ENCODE measurements around the gene RALGPS2. TPM values are rescaled to one million over a fixed set of nuclear protein-coding genes. Genes with fewer than 3 reads are reported as not detected.

Gene RALGPS2
- total RNA-seq, 1 donor from 2014 or later: 78.7 TPM

GRCh38 chr1:178875936-178876335 is 150.9 kb downstream of the RALGPS2 start:
- Histone ChIP-seq H4K20me1 (ENCODE audit: low read depth) (peaks cover 11% of the 10 kb centered on the region), H3K27me3 (no peaks in the 10 kb centered on the region), H3K4me3 (no peak overlapping the region), H3K36me3 (no peaks in the 10 kb centered on the region), H3K4me1 (peaks cover 9% of the 10 kb centered on the region), H3K79me2 (ENCODE audit: low read depth) (no peaks in the 10 kb centered on the region), H3K9ac (no peak overlapping the region), H3K9me3 (ENCODE audit: low read depth) (no peaks in the 10 kb centered on the region), H3K27ac (no peak overlapping the region), H3F3A (ENCODE audit: low read depth) (no peaks in the 10 kb centered on the region), H2AFZ (replicated peaks) (no peak overlapping the region), H3K4me2 (no peak overlapping the region)
- no peak overlapping the region for H3K4me3 Mint-ChIP-seq
- H3K27ac Mint-ChIP-seq: no peak overlapping the region
- peaks cover 2% of the 10 kb centered on the region for H3K36me3 Mint-ChIP-seq
- H3K4me1 Mint-ChIP-seq: peaks cover 10% of the 10 kb centered on the region
- no peaks in the 10 kb centered on the region for H3K9me3 Mint-ChIP-seq
- no peaks in the 10 kb centered on the region for H3K27me3 Mint-ChIP-seq (ENCODE audit: insufficient read depth, low read depth)
- no peak for TF ChIP-seq EZH2 (IDR thresholded peaks at IDR 0.05)
- DNase-seq (ENCODE audit: low spot score): no peak

- H3K79me2 ChIP-seq (ENCODE audit: low read depth): no peaks in the 10 kb centered on the region
- no peak overlapping the region for H3K4me3 Mint-ChIP-seq
- H3K4me2 ChIP-seq: no peak overlapping the region
- H3F3A ChIP-seq (ENCODE audit: low read depth): no peaks in the 10 kb centered on the region
- H3K4me3 ChIP-seq: no peak overlapping the region
- no peaks in the 10 kb centered on the region for H3K9me3 ChIP-seq (ENCODE audit: low read depth)
- no peak overlapping the region for H3K9ac ChIP-seq
- no peak for DNase-seq (ENCODE audit: low spot score)
- H4K20me1 ChIP-seq (ENCODE audit: low read depth): no peaks in the 10 kb centered on the region
- no peaks in the 10 kb centered on the region for H3K9me3 Mint-ChIP-seq
- H3K27ac ChIP-seq: no peak overlapping the region
- no peaks in the 10 kb centered on the region for H3K27me3 ChIP-seq
- no peaks in the 10 kb centered on the region for H3K36me3 ChIP-seq
- no peak overlapping the region for H2AFZ ChIP-seq (replicated peaks)
- H3K4me1 Mint-ChIP-seq: no peaks in the 10 kb centered on the region
- H3K36me3 Mint-ChIP-seq: peaks cover 6% of the 10 kb centered on the region
- TF ChIP-seq, protein P1, sequence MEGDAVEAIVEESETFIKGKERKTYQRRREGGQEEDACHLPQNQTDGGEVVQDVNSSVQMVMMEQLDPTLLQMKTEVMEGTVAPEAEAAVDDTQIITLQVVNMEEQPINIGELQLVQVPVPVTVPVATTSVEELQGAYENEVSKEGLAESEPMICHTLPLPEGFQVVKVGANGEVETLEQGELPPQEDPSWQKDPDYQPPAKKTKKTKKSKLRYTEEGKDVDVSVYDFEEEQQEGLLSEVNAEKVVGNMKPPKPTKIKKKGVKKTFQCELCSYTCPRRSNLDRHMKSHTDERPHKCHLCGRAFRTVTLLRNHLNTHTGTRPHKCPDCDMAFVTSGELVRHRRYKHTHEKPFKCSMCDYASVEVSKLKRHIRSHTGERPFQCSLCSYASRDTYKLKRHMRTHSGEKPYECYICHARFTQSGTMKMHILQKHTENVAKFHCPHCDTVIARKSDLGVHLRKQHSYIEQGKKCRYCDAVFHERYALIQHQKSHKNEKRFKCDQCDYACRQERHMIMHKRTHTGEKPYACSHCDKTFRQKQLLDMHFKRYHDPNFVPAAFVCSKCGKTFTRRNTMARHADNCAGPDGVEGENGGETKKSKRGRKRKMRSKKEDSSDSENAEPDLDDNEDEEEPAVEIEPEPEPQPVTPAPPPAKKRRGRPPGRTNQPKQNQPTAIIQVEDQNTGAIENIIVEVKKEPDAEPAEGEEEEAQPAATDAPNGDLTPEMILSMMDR (IDR thresholded peaks at IDR 0.05): no peak
- TF ChIP-seq EZH2 (IDR thresholded peaks at IDR 0.05) (no peak), EZH2phosphoT487 (IDR thresholded peaks at IDR 0.05) (no peak)
- H3K27ac Mint-ChIP-seq: no peak overlapping the region
- no peaks in the 10 kb centered on the region for H3K27me3 Mint-ChIP-seq (ENCODE audit: insufficient read depth, low read depth)
- no peaks in the 10 kb centered on the region for H3K4me1 ChIP-seq
Observed at GRCh38 chr1:178877896-178878295, 152.9 kb downstream of the RALGPS2 start.

DNA sequence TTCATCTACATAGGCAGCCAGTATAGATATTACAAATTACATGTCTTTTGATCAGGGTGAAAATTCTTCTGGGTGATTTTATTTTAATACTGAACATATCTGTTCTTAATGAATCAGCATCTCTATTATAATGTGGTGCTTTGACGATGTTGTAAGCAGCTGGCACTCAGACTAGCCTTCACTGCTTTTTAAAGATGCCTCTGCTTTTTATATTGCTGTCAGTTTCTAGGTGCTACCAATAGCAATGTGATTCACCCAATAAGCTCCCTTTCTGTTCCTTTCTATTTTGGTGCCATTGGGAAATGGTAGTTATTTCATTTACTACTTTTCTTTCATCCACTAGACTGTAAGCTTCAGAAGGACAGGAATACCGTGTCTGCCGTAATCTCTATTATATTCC is 156.9 kb downstream of the RALGPS2 start:
- H3K27me3 ChIP-seq: no peaks in the 10 kb centered on the region
- H3K36me3 ChIP-seq: peaks cover 3% of the 10 kb centered on the region
- H3K4me3 Mint-ChIP-seq: no peak overlapping the region
- peaks cover 12% of the 10 kb centered on the region for H3K36me3 Mint-ChIP-seq
- no peaks in the 10 kb centered on the region for H3K4me1 Mint-ChIP-seq
- H3K4me2 ChIP-seq: no peak overlapping the region
- no peak overlapping the region for H3K27ac Mint-ChIP-seq
- DNase-seq (ENCODE audit: low spot score): no peak
- H2AFZ ChIP-seq (replicated peaks): no peak overlapping the region
- H3K9me3 ChIP-seq (ENCODE audit: low read depth): no peaks in the 10 kb centered on the region
- H3K9ac ChIP-seq: no peak overlapping the region
- no peak overlapping the region for H3K27ac ChIP-seq
- no peaks in the 10 kb centered on the region for H3K4me1 ChIP-seq
- no peaks in the 10 kb centered on the region for H3F3A ChIP-seq (ENCODE audit: low read depth)
- no peaks in the 10 kb centered on the region for H3K9me3 Mint-ChIP-seq
- TF ChIP-seq EZH2phosphoT487 (IDR thresholded peaks at IDR 0.05) (no peak), EZH2 (IDR thresholded peaks at IDR 0.05) (no peak)
- TF ChIP-seq, protein P1 (IDR thresholded peaks at IDR 0.05): no peak
- no peak overlapping the region for H3K4me3 ChIP-seq
- H3K79me2 ChIP-seq (ENCODE audit: low read depth): no peaks in the 10 kb centered on the region
- H3K27me3 Mint-ChIP-seq (ENCODE audit: insufficient read depth, low read depth): no peaks in the 10 kb centered on the region
- H4K20me1 ChIP-seq (ENCODE audit: low read depth): no peaks in the 10 kb centered on the region

GRCh38 chr1:178885869-178886268 is 160.8 kb downstream of the RALGPS2 start:
- Histone ChIP-seq H3K27me3 (no peaks in the 10 kb centered on the region), H3K27ac (no peak overlapping the region), H3K79me2 (ENCODE audit: low read depth) (no peaks in the 10 kb centered on the region), H3K9ac (no peak overlapping the region), H3K4me1 (no peaks in the 10 kb centered on the region), H3K9me3 (ENCODE audit: low read depth) (no peaks in the 10 kb centered on the region), H3F3A (ENCODE audit: low read depth) (no peaks in the 10 kb centered on the region), H3K4me3 (no peak overlapping the region), H3K36me3 (peaks cover 9% of the 10 kb centered on the region), H2AFZ (replicated peaks) (no peak overlapping the region), H4K20me1 (ENCODE audit: low read depth) (no peaks in the 10 kb centered on the region), H3K4me2 (no peak overlapping the region)
- no peak for DNase-seq (ENCODE audit: low spot score)
- H3K9me3 Mint-ChIP-seq: no peaks in the 10 kb centered on the region
- no peaks in the 10 kb centered on the region for H3K4me1 Mint-ChIP-seq
- no peaks in the 10 kb centered on the region for H3K27me3 Mint-ChIP-seq (ENCODE audit: insufficient read depth, low read depth)
- peaks cover 12% of the 10 kb centered on the region for H3K36me3 Mint-ChIP-seq
- H3K4me3 Mint-ChIP-seq: no peak overlapping the region
- TF ChIP-seq EZH2phosphoT487 (IDR thresholded peaks at IDR 0.05): no peak
- no peak for TF ChIP-seq EZH2 (IDR thresholded peaks at IDR 0.05)
- TF ChIP-seq, protein P1 (IDR thresholded peaks at IDR 0.05): no peak
- no peak overlapping the region for H3K27ac Mint-ChIP-seq

All from neural progenitor cell (in vitro differentiated cells).